ENCODE results near the gene MRAS. TPM values are rescaled to one million over a fixed set of nuclear protein-coding genes. Genes with fewer than 3 reads are reported as not detected.

MRAS gene
- polyA plus RNA-seq, 1 of the 3 experiments (the other 2 are of a cell fraction): 25.0 TPM

DNA sequence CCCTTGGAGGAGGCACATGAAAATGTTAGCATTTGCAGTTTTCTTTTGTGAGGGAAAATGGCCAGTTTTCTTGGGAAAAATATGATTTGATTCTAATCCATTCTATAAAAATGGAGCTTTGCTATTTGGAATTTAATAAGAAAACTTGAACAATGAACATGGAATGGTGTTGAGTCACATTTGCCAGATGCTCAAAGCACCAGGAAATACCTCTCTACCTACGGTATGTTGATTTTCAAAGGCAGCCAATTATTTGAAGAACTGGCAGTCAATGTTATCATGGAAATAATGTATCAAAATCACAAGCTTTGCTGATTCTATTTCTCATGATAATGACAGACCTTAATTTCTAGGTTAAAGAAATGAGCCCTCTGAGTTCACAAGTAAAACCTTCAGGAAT is 33.6 kb upstream of the MRAS start (continued):
- TF ChIP-seq SMC3 (IDR thresholded peaks at IDR 0.05; ENCODE audit: low read depth, low read length): no peak
- TF ChIP-seq CHD2 (IDR thresholded peaks at IDR 0.05; ENCODE audit: low read length, partially characterized antibody): no peak
- TF ChIP-seq EZH2phosphoT487 (IDR thresholded peaks at IDR 0.05; ENCODE audit: borderline replicate concordance, low read depth): no peak

DNA sequence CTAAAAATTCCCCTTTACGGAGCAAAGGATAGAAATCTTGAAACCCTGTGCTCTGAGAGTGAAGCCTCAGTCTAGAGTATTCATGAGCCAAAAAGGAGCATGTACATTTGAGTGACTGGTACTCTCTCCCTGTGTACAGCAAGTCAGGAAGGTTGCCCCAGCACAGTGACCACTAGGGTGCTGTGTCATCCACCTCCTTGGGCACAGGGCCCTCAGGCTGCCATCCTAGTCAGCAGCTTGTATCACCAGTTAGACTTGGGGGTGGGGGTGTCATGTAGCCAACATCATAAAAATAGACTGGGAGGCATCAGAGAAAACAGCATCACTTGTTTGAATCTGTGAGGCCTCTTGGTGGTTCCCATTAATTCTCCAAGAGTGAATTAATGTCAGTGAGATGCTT is 30.7 kb upstream of the MRAS start:
- H3K4me1 ChIP-seq (ENCODE audit: control insufficient read depth in 1 of 2, insufficient read depth in 2 of 2, low read depth in 1 of 2, low read length in 1 of 2): peaks cover 0 to 10% of the 10 kb centered on the region in 2 experiments; a peak in 1 of 4 replicates
- H3K36me3 ChIP-seq (replicated peaks in 1 of 2; ENCODE audit: control insufficient read depth in 1 of 2, insufficient read depth in 2 of 2, low read length in 1 of 2): no peaks in the 10 kb centered on the region
- peaks cover 7% of the 10 kb centered on the region for H3F3A ChIP-seq (replicated peaks; ENCODE audit: insufficient read depth)
- no peaks in the 10 kb centered on the region for H3K27me3 ChIP-seq (ENCODE audit: insufficient read depth)
- H3K4me2 ChIP-seq: no peak overlapping the region
- ChIA-PET CTCF (interaction anchor here (1.0 to 1.8 kb wide), 2 partner anchors 11 to 13 kb away, joined by 3 to 4 read pairs; no protein-coding TSS in a partner anchor), POLR2A (no interaction called here)
- H3K9me2 ChIP-seq: no peaks in the 10 kb centered on the region
- 86% methylated on average over 1 of the region's 1 CpG for WGBS (ENCODE audit: low lambda C conversion rate)
- H3K9ac ChIP-seq: no peak overlapping the region
- no peaks in the 10 kb centered on the region for H3K79me2 ChIP-seq (ENCODE audit: insufficient read depth)
- H3K9me3 ChIP-seq: no peaks in the 10 kb centered on the region
- H4K20me1 ChIP-seq (ENCODE audit: insufficient read depth): no peaks in the 10 kb centered on the region
- H3K4me3 ChIP-seq (ENCODE audit: low read depth in 2 of 2, low read length in 1 of 2): no peak overlapping the region
- H3K27ac ChIP-seq (ENCODE audit: low read depth in 2 of 2, low read length in 1 of 2): no peak overlapping the region
- TF ChIP-seq ELF1 (IDR thresholded peaks at IDR 0.05) (no peak), TEAD4 (IDR thresholded peaks at IDR 0.05; ENCODE audit: borderline replicate concordance, insufficient read depth) (no peak), FOXJ3 (CRISPR knock-in tag; IDR thresholded peaks at IDR 0.05) (no peak), TCF12 (IDR thresholded peaks at IDR 0.05) (no peak), NRF1 (IDR thresholded peaks at IDR 0.05; ENCODE audit: low read depth, low read length) (no peak), MXI1 (IDR thresholded peaks at IDR 0.05; ENCODE audit: low read depth, low read length) (no peak), RCOR1 (IDR thresholded peaks at IDR 0.05; ENCODE audit: low read length) (no peak), CHD2 (IDR thresholded peaks at IDR 0.05; ENCODE audit: low read length, partially characterized antibody) (no peak), JUND (IDR thresholded peaks at IDR 0.05) (no peak), SIN3A (IDR thresholded peaks at IDR 0.05; ENCODE audit: borderline replicate concordance, low read depth, low read length) (no peak), GABPA (IDR thresholded peaks at IDR 0.05; ENCODE audit: low read depth) (no peak), FOXM1 (IDR thresholded peaks at IDR 0.05; ENCODE audit: low read depth) (no peak), RFX5 (IDR thresholded peaks at IDR 0.05; ENCODE audit: low read length) (no peak), NFIC (IDR thresholded peaks at IDR 0.05; ENCODE audit: borderline replicate concordance) (no peak)
- TF ChIP-seq, protein P1, sequence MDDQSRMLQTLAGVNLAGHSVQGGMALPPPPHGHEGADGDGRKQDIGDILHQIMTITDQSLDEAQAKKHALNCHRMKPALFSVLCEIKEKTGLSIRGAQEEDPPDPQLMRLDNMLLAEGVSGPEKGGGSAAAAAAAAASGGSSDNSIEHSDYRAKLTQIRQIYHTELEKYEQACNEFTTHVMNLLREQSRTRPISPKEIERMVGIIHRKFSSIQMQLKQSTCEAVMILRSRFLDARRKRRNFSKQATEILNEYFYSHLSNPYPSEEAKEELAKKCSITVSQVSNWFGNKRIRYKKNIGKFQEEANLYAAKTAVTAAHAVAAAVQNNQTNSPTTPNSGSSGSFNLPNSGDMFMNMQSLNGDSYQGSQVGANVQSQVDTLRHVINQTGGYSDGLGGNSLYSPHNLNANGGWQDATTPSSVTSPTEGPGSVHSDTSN (IDR thresholded peaks at IDR 0.05): no peak
- TF ChIP-seq, protein P2, sequence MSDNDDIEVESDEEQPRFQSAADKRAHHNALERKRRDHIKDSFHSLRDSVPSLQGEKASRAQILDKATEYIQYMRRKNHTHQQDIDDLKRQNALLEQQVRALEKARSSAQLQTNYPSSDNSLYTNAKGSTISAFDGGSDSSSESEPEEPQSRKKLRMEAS (IDR thresholded peaks at IDR 0.05; ENCODE audit: low read depth): no peak
- TF ChIP-seq, protein P3, sequence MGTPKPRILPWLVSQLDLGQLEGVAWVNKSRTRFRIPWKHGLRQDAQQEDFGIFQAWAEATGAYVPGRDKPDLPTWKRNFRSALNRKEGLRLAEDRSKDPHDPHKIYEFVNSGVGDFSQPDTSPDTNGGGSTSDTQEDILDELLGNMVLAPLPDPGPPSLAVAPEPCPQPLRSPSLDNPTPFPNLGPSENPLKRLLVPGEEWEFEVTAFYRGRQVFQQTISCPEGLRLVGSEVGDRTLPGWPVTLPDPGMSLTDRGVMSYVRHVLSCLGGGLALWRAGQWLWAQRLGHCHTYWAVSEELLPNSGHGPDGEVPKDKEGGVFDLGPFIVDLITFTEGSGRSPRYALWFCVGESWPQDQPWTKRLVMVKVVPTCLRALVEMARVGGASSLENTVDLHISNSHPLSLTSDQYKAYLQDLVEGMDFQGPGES (IDR thresholded peaks at IDR 0.05; ENCODE audit: low read depth, low read length): no peak
- TF ChIP-seq, protein P4, sequence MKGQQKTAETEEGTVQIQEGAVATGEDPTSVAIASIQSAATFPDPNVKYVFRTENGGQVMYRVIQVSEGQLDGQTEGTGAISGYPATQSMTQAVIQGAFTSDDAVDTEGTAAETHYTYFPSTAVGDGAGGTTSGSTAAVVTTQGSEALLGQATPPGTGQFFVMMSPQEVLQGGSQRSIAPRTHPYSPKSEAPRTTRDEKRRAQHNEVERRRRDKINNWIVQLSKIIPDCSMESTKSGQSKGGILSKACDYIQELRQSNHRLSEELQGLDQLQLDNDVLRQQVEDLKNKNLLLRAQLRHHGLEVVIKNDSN (IDR thresholded peaks at IDR 0.05; ENCODE audit: borderline replicate concordance, low read depth): no peak
- DNase-seq: no peak
- no peak overlapping the region for H2AFZ ChIP-seq (ENCODE audit: low read depth)

Data from SK-N-SH (cell line).